H9 (cell line): ENCODE results near the gene RPA1. TPM values are rescaled to one million over a fixed set of nuclear protein-coding genes. Genes with fewer than 3 reads are reported as not detected.

Experiments
- DNase-seq: peaks from one replicate; pipeline ENCODE4 v3.0.0-alpha.2; 2017
- H2AFZ ChIP-seq: one replicate; pipeline ENCODE4 v1.6.1; 2013; ENCODE audit warnings: mild to moderate bottlenecking, low read length, control low read depth, moderate library complexity
- H2AK5ac ChIP-seq: 2 replicates; pipeline ENCODE4 v1.6.1; 2013; ENCODE audit warnings: low read length, control low read depth, mixed read lengths; ENCODE audit not compliant: insufficient read length
- H2BK120ac ChIP-seq: one replicate; pipeline ENCODE4 v1.6.1; 2013; ENCODE audit warnings: low read depth, mild to moderate bottlenecking, low read length, control low read depth, inconsistent platforms; ENCODE audit not compliant: poor library complexity, severe bottlenecking
- H2BK12ac ChIP-seq: 2 replicates; pipeline ENCODE4 v1.6.1; 2013; ENCODE audit warnings: low read length, control low read depth, mixed read lengths, low read depth; ENCODE audit not compliant: insufficient read length
- H2BK15ac ChIP-seq: 2 replicates; pipeline ENCODE4 v1.6.1; 2013; ENCODE audit warnings: low read depth, low read length, control low read depth
- H2BK20ac ChIP-seq: one replicate; pipeline ENCODE4 v1.6.1; 2013; ENCODE audit warnings: low read depth, mild to moderate bottlenecking, low read length, control low read depth, inconsistent platforms; ENCODE audit not compliant: poor library complexity, severe bottlenecking
- H2BK5ac ChIP-seq: 2 replicates; pipeline ENCODE4 v1.6.1; 2013; ENCODE audit warnings: low read length, control low read depth, mixed read lengths; ENCODE audit not compliant: insufficient read length
- H3K14ac ChIP-seq: 2 replicates; pipeline ENCODE4 v1.6.1; 2013; ENCODE audit warnings: low read length, control low read depth; ENCODE audit not compliant: insufficient read depth
- H3K18ac ChIP-seq: 2 replicates; pipeline ENCODE4 v1.6.1; 2013; ENCODE audit warnings: low read depth, mild to moderate bottlenecking, mixed read lengths, low read length, control low read depth; ENCODE audit not compliant: insufficient read length
- H3K23ac ChIP-seq: 2 replicates; pipeline ENCODE4 v1.6.1; 2013; ENCODE audit warnings: low read length, control low read depth, mixed read lengths, low read depth; ENCODE audit not compliant: insufficient read length
- H3K23me2 ChIP-seq: 2 replicates; pipeline ENCODE4 v1.6.1; 2013; ENCODE audit warnings: low read depth, mild to moderate bottlenecking, mixed read lengths, low read length, control low read depth; ENCODE audit not compliant: insufficient read length, poor library complexity, severe bottlenecking
- H3K27ac ChIP-seq: 2 replicates; pipeline ENCODE4 v1.5.1; 2013; ENCODE audit warnings: low read length, control low read depth, mixed read lengths, low read depth; ENCODE audit not compliant: insufficient read length
- H3K27me3 ChIP-seq: 2 replicates; pipeline ENCODE4 v1.6.1; 2013; ENCODE audit warnings: low read length, control low read depth, inconsistent platforms; ENCODE audit not compliant: insufficient read depth
- H3K4ac ChIP-seq: 2 replicates; pipeline ENCODE4 v1.6.1; 2013; ENCODE audit warnings: low read depth, mild to moderate bottlenecking, control low read depth, inconsistent platforms, low read length, moderate library complexity
- H3K4me1 ChIP-seq: 2 replicates; pipeline ENCODE4 v1.6.1; 2013; ENCODE audit warnings: low read length, control low read depth, inconsistent platforms; ENCODE audit not compliant: insufficient read depth
- H3K4me2 ChIP-seq: 2 replicates; pipeline ENCODE4 v1.6.1; 2013; ENCODE audit warnings: low read length, control low read depth, mixed read lengths; ENCODE audit not compliant: insufficient read length, insufficient read depth
- H3K56ac ChIP-seq: 2 replicates; pipeline ENCODE4 v1.6.1; 2013; ENCODE audit warnings: low read depth, mild to moderate bottlenecking, mixed read lengths, low read length, control low read depth; ENCODE audit not compliant: insufficient read length
- H3K79me1 ChIP-seq: 2 replicates; pipeline ENCODE4 v1.6.1; 2013; ENCODE audit warnings: low read depth, mild to moderate bottlenecking, moderate library complexity, low read length, control low read depth, inconsistent platforms; ENCODE audit not compliant: insufficient read depth, poor library complexity, severe bottlenecking
- H3K79me2 ChIP-seq: 2 replicates; pipeline ENCODE4 v1.6.1; 2013; ENCODE audit warnings: low read length, control low read depth, inconsistent platforms; ENCODE audit not compliant: insufficient read depth
- H3K9ac ChIP-seq: 2 replicates; pipeline ENCODE4 v1.6.1; 2013; ENCODE audit warnings: low read length, control low read depth, mixed read lengths; ENCODE audit not compliant: insufficient read length; ENCODE audit errors: extremely low read depth
- H3K9me3 ChIP-seq: one replicate; pipeline ENCODE4 v1.6.1; 2013; ENCODE audit warnings: low read depth, low read length, inconsistent platforms; ENCODE audit not compliant: control insufficient read depth
- H3T11ph ChIP-seq: one replicate; pipeline ENCODE4 v1.6.1; 2013; ENCODE audit warnings: mild to moderate bottlenecking, low read length, control low read depth, inconsistent platforms
- H4K20me1 ChIP-seq: one replicate; pipeline ENCODE4 v1.6.1; 2013; ENCODE audit not compliant: control insufficient read depth, insufficient read length, insufficient read depth
- H4K5ac ChIP-seq: 2 replicates; pipeline ENCODE4 v1.6.1; 2013; ENCODE audit warnings: low read depth, mild to moderate bottlenecking, mixed read lengths, low read length, control low read depth; ENCODE audit not compliant: insufficient read length
- H4K8ac ChIP-seq: replicated peaks from 2 replicates; pipeline ENCODE4 v1.6.1; 2013; ENCODE audit warnings: low read length, control low read depth, mixed read lengths, low read depth; ENCODE audit not compliant: insufficient read length
- H4K91ac ChIP-seq: 2 replicates; pipeline ENCODE4 v1.6.1; 2013; ENCODE audit warnings: low read depth, mild to moderate bottlenecking, moderate library complexity, mixed read lengths, low read length, control low read depth; ENCODE audit not compliant: insufficient read length
- H3K27ac Mint-ChIP-seq, 3 experiments: 2 replicates in 2 of 3; 3 replicates in 1 of 3; pipeline ENCODE4 v1.8.0; 2020 to 2021; ENCODE audit warnings: mixed read lengths in 3 of 3, mild to moderate bottlenecking in 1 of 3, moderate library complexity in 1 of 3
- H3K27me3 Mint-ChIP-seq: 2 replicates; pipeline ENCODE4 v1.8.0; 2021; ENCODE audit warnings: low read depth, mild to moderate bottlenecking, moderate library complexity, mixed read lengths
- H3K36me3 Mint-ChIP-seq, 3 experiments: 2 replicates in 2 of 3; 3 replicates in 1 of 3; pipeline ENCODE4 v1.8.0; 2020 to 2021; ENCODE audit warnings: low read depth in 3 of 3, mixed read lengths in 3 of 3; ENCODE audit not compliant: insufficient read depth in 1 of 3
- H3K4me1 Mint-ChIP-seq, 2 experiments: 2 replicates each; pipeline ENCODE4 v1.8.0; 2020; ENCODE audit warnings: mixed read lengths in 2 of 2
- H3K4me3 Mint-ChIP-seq, 2 experiments: 2 replicates in 1 of 2; 3 replicates in 1 of 2; pipeline ENCODE4 v1.8.0; 2020 to 2021; ENCODE audit warnings: mild to moderate bottlenecking in 2 of 2, mixed read lengths in 2 of 2, moderate library complexity in 1 of 2
- H3K9me3 Mint-ChIP-seq, 2 experiments: 2 replicates in 1 of 2; 3 replicates in 1 of 2; pipeline ENCODE4 v1.8.0; 2020; ENCODE audit warnings: mild to moderate bottlenecking in 2 of 2, mixed read lengths in 2 of 2, moderate library complexity in 1 of 2
- CTCF ChIP-seq: fragments of 200-600 bp; sonication (generic); conservative IDR thresholded peaks from 3 replicates; pipeline ENCODE4 v1.8.0; 2021; ENCODE audit warnings: antibody characterized with exemption, mild to moderate bottlenecking
- WGBS: extraction: QIAGEN DNeasy Blood & Tissue Kit; methylation state at CpG from one replicate; pipeline ENCODE4 v1.1.7; 2013; ENCODE audit warnings: missing lambda C conversion rate, low lambda C conversion rate, mixed read lengths; ENCODE audit not compliant: insufficient read length; ENCODE audit errors: extremely low coverage; 5-methylcytosine and 5-hydroxymethylcytosine counted together
- total RNA-seq: library from RNA; stranded (reverse); gene quantifications from 2 replicates; pipeline ENCODE4 v1.2.1, GENCODE V29; 2021

Gene RPA1
- total RNA-seq, 1 experiment from 2014 or later, result 215 TPM

- peaks cover 22 to 41% (median 40%) of the 10 kb centered on the region in 3 experiments for H3K36me3 Mint-ChIP-seq
- Histone ChIP-seq H2BK12ac (no peak overlapping the region), H3T11ph (no peak overlapping the region), H3K56ac (no peak overlapping the region), H3K23me2 (no peaks in the 10 kb centered on the region), H3K27ac (no peak overlapping the region), H3K14ac (no peak overlapping the region), H4K5ac (no peak overlapping the region), H2BK5ac (no peak overlapping the region), H4K20me1 (no peaks in the 10 kb centered on the region), H2AK5ac (no peak overlapping the region), H3K4ac (no peak overlapping the region), H2BK15ac (no peak overlapping the region), H3K18ac (no peak overlapping the region), H4K91ac (no peak overlapping the region), H3K79me1 (peaks cover 5% of the 10 kb centered on the region), H3K27me3 (no peaks in the 10 kb centered on the region), H3K79me2 (no peaks in the 10 kb centered on the region), H4K8ac (no peak overlapping the region), H3K9me3 (no peaks in the 10 kb centered on the region), H2AFZ (no peak overlapping the region), H3K9ac (no peak overlapping the region), H2BK20ac (no peak overlapping the region), H3K4me2 (no peak overlapping the region), H2BK120ac (no peak overlapping the region), H3K23ac (no peak overlapping the region), H3K4me1 (no peaks in the 10 kb centered on the region)
- no peak for DNase-seq
- no peak overlapping the region; a peak in 1 of 7 replicates for H3K27ac Mint-ChIP-seq
- no peak overlapping the region for H3K4me3 Mint-ChIP-seq
- no peaks in the 10 kb centered on the region for H3K27me3 Mint-ChIP-seq
- no peak for TF ChIP-seq CTCF
- no CpG with 5 or more reads among the region's 7 CpGs for WGBS
- no peaks in the 10 kb centered on the region for H3K9me3 Mint-ChIP-seq
- H3K4me1 Mint-ChIP-seq, result peaks cover 6 to 8% of the 10 kb centered on the region in 2 experiments
Measured at GRCh38 chr17:1820528-1821252, 9.1 kb upstream of the RPA1 start.
